ENCODE data around the gene OR4D1. TPM values are rescaled to one million over a fixed set of nuclear protein-coding genes. Genes with fewer than 3 reads are reported as not detected.
"Not testable (repeated sequence)": the region's sequence is repeated elsewhere in the genome, so short reads cannot be mapped to it uniquely, and the experiment has no call there.

The OR4D1 gene
- total RNA-seq, 1 donor from 2014 or later, result not detected

DNA sequence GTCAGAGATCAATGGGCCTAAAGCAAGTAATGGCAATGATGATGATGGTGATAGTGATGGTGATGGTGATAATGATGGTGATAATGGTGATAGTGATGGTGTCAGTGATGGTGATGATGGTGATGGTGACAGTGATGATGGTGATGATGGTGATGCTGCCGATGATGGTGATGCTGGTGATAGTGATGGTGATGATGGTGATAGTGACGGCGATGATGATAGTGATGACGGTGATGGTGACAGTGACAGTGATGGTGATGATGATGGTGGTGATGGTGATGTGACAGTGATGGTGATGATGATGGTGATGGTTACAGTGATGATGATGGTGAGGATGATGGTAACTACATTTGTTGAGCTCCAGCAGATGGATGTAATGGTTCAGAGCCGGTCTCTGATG lies 30.8 kb upstream of the OR4D1 start:
- no peak for DNase-seq (ENCODE audit: extremely low spot score in 2 of 2)
- Histone ChIP-seq H3K27me3 (no peaks in the 10 kb centered on the region), H3K27ac (no peak overlapping the region), H3K4me1 (no peaks in the 10 kb centered on the region), H3K9me3 (no peaks in the 10 kb centered on the region), H3K4me3 (no peak overlapping the region), H3K36me3 (no peaks in the 10 kb centered on the region)
- no peak for TF ChIP-seq POLR2A (IDR thresholded peaks at IDR 0.05)
- no peak for TF ChIP-seq POLR2AphosphoS5 (IDR thresholded peaks at IDR 0.05; ENCODE audit: insufficient read depth in 1 of 2, low read depth in 1 of 2)
- TF ChIP-seq, protein P1, sequence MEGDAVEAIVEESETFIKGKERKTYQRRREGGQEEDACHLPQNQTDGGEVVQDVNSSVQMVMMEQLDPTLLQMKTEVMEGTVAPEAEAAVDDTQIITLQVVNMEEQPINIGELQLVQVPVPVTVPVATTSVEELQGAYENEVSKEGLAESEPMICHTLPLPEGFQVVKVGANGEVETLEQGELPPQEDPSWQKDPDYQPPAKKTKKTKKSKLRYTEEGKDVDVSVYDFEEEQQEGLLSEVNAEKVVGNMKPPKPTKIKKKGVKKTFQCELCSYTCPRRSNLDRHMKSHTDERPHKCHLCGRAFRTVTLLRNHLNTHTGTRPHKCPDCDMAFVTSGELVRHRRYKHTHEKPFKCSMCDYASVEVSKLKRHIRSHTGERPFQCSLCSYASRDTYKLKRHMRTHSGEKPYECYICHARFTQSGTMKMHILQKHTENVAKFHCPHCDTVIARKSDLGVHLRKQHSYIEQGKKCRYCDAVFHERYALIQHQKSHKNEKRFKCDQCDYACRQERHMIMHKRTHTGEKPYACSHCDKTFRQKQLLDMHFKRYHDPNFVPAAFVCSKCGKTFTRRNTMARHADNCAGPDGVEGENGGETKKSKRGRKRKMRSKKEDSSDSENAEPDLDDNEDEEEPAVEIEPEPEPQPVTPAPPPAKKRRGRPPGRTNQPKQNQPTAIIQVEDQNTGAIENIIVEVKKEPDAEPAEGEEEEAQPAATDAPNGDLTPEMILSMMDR (IDR thresholded peaks at IDR 0.05), result no peak
- intact Hi-C loops (cut with DNase I), result loop anchor here (10.0 kb wide), 1 partner anchor 103 kb away; no protein-coding TSS in a partner anchor

DNA sequence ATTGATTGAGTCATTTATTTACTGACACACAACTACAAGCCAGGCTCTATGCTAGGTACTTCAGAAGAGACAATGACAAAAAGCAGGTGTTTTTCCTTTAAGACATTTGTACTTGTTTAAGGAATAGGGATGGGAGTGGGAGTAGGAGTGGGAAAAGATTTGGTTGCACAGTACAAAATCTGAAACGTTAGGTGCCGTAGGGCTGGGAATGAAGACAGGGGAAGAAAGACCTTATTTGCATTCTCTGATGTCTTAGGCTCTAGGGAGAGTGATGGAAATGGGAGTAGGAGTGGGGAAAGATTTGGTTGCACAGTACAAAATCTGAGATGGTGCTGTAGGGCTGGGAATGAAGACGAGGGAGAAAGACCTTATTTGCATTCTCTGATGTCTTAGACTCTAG lies 28.7 kb upstream of the OR4D1 start:
- intact Hi-C loops (cut with DNase I), result loop anchor here (10.0 kb wide), 1 partner anchor 105 kb away; no protein-coding TSS in a partner anchor

DNA sequence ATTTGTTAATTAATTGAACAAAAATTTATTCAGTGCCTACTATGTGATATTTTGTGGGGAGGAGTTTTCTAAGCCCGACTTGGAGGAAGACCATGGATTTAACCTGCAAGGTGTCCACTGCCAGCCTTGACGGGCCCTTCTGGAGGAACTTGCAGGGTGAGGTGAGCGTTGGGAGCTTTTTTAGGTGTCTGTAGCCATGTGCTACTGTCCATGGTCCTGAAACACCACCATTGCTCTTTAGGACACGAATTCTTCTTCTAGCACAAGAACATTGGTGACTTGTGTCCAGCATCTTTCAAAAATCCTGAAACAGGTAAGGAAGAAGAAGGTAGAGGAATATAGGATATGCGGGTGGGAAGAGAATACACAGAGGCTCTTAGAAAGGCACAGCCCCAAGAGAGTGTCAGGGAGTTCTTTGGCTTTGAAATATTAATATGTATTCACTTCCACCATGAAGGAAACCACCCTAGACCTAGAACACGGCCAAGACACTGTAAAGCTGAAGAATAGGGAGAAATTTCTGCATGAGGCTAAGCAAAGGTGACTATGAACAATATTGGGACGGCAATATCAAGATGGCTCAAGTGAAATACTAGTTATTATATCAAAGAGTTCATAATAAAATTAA lies 27.9 kb upstream of the OR4D1 start:
- H3K36me3 ChIP-seq, result no peaks in the 10 kb centered on the region
- no peaks in the 10 kb centered on the region for H3K27me3 ChIP-seq
- H3K27ac ChIP-seq, result no peak overlapping the region
- H3K4me1 ChIP-seq, result no peaks in the 10 kb centered on the region
- H3K4me3 ChIP-seq, result no peak overlapping the region
- H3K9me3 ChIP-seq, result no peaks in the 10 kb centered on the region
- TF ChIP-seq, protein P1 (IDR thresholded peaks at IDR 0.05), result no peak
- no peak for TF ChIP-seq POLR2AphosphoS5 (IDR thresholded peaks at IDR 0.05; ENCODE audit: insufficient read depth in 1 of 2, low read depth in 1 of 2)
- no peak for TF ChIP-seq POLR2A (IDR thresholded peaks at IDR 0.05)
- intact Hi-C loops (cut with DNase I), result no loop called here
- DNase-seq (ENCODE audit: extremely low spot score in 2 of 2), result no peak

More for the DNA sequence above, 28.7 kb upstream of the OR4D1 start:
- Histone ChIP-seq H3K9me3 (no peaks in the 10 kb centered on the region), H3K4me3 (no peak overlapping the region), H3K27me3 (no peaks in the 10 kb centered on the region), H3K36me3 (no peaks in the 10 kb centered on the region), H3K4me1 (no peaks in the 10 kb centered on the region), H3K27ac (no peak overlapping the region)
- DNase-seq (ENCODE audit: extremely low spot score in 2 of 2), result no peak
- no peak for TF ChIP-seq POLR2A (IDR thresholded peaks at IDR 0.05)
- no peak for TF ChIP-seq POLR2AphosphoS5 (IDR thresholded peaks at IDR 0.05; ENCODE audit: insufficient read depth in 1 of 2, low read depth in 1 of 2)
- TF ChIP-seq, protein P1 (IDR thresholded peaks at IDR 0.05), result no peak

DNA sequence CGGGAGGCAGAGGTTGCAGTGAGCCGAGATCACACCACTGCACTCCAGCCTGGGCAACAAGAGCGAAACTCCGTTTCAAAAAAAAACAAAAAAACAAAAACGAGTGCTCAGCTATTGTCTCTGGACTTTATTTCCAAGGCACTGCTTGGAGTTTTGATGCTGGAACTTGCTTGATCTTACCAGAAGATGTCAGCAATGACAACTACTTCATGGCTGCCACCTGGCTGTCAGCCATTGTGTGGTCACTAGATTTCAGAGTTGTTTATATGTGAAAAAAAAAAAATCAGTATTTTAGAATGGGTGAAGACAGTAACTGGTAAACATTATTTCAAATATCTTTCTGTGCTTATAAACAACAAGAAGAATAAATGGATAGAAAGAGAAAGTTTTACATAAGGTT lies 26.3 kb upstream of the OR4D1 start:
- H3K4me1 ChIP-seq, result no peaks in the 10 kb centered on the region
- no peak for TF ChIP-seq POLR2A (IDR thresholded peaks at IDR 0.05)
- TF ChIP-seq, protein P1 (IDR thresholded peaks at IDR 0.05), result no peak
- TF ChIP-seq POLR2AphosphoS5 (IDR thresholded peaks at IDR 0.05; ENCODE audit: insufficient read depth in 1 of 2, low read depth in 1 of 2), result no peak
- H3K36me3 ChIP-seq, result no peaks in the 10 kb centered on the region
- H3K4me3 ChIP-seq, result no peak overlapping the region
- intact Hi-C loops (cut with DNase I), result no loop called here
- no peak overlapping the region for H3K27ac ChIP-seq
- DNase-seq (ENCODE audit: extremely low spot score in 2 of 2), result no peak
- H3K27me3 ChIP-seq, result no peaks in the 10 kb centered on the region
- no peaks in the 10 kb centered on the region for H3K9me3 ChIP-seq

DNA sequence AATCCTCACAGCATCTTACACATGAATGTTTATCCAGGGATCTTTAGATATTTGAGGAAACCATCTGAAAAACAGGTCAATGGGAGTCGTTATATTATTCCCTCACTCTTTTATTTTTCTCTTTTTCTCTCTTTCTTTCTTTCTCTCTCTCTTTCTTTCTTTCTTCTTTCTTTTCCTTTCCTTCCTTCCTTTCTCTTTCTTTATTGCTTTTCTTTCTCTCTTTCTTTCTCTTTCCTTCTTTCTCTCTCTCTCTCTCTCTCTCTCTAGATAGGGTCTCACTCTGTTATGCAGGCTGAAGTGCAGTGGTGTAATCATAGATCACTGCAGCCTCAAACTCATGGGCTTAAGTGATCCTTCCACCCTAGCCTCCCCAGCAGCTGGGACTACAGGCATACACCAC lies 20.3 kb upstream of the OR4D1 start:
- DNase-seq (ENCODE audit: extremely low spot score in 2 of 2), result no peak
- no peaks in the 10 kb centered on the region for H3K27me3 ChIP-seq

DNA sequence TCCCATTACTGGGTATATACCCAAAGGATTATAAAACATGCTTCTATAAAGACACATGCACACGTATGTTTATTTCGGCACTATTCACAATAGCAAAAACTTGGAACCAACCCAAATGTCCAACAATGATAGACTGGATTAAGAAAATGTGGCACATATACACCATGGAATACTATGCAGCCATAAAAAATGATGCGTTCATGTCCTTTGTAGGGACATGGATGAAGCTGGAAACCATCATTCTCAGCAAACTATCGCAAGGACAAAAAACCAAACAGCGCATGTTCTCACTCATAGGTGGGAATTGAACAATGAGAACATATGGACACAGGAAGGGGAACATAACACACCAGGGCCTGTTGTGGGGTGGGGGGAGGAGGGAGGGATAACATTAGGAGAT lies 15.5 kb upstream of the OR4D1 start:
- H3K9me3 ChIP-seq; DNase-seq (ENCODE audit: extremely low spot score in 2 of 2); intact Hi-C loops (cut with DNase I); H3K36me3 ChIP-seq; H3K27ac ChIP-seq; H3K4me3 ChIP-seq; H3K4me1 ChIP-seq; H3K27me3 ChIP-seq: not testable (repeated sequence)

More for the DNA sequence above, 20.3 kb upstream of the OR4D1 start:
- intact Hi-C loops (cut with DNase I), result no loop called here
- no peak for TF ChIP-seq POLR2A (IDR thresholded peaks at IDR 0.05)
- TF ChIP-seq, protein P1 (IDR thresholded peaks at IDR 0.05), result no peak
- no peak for TF ChIP-seq POLR2AphosphoS5 (IDR thresholded peaks at IDR 0.05; ENCODE audit: insufficient read depth in 1 of 2, low read depth in 1 of 2)
- Histone ChIP-seq H3K4me3 (no peak overlapping the region), H3K27ac (no peak overlapping the region), H3K36me3 (no peaks in the 10 kb centered on the region), H3K4me1 (no peaks in the 10 kb centered on the region), H3K9me3 (no peaks in the 10 kb centered on the region)

All from vagina (tissue), 2 donors.